HG02798 (cell line): Measurements from ENCODE around the gene TADA3.

ENCODE experiments used
- ATAC-seq: cut with Tn5 transposase; IDR thresholded peaks from one replicate; pipeline ENCODE4 v1.9.1; 2021; ENCODE audit warnings: mild to moderate bottlenecking; ENCODE audit not compliant: unreplicated experiment, poor library complexity

The TADA3 gene

GRCh38 chr3:9810433-9810770 lies 18.1 kb upstream of the TADA3 start:
- no peak for ATAC-seq

- peak; percentile 59 for ATAC-seq
Observed at GRCh38 chr3:9809615-9810432, 17.6 kb upstream of the TADA3 start, which contains the start of gene TTLL3. Gene TTLL3, plus strand, starts transcription at chr3:9810262. Its CDS starts 400 bp downstream, at chr3:9810662.

- no peak for ATAC-seq
Observed at GRCh38 chr3:9809239-9809614, 17.0 kb upstream of the TADA3 start.

DNA sequence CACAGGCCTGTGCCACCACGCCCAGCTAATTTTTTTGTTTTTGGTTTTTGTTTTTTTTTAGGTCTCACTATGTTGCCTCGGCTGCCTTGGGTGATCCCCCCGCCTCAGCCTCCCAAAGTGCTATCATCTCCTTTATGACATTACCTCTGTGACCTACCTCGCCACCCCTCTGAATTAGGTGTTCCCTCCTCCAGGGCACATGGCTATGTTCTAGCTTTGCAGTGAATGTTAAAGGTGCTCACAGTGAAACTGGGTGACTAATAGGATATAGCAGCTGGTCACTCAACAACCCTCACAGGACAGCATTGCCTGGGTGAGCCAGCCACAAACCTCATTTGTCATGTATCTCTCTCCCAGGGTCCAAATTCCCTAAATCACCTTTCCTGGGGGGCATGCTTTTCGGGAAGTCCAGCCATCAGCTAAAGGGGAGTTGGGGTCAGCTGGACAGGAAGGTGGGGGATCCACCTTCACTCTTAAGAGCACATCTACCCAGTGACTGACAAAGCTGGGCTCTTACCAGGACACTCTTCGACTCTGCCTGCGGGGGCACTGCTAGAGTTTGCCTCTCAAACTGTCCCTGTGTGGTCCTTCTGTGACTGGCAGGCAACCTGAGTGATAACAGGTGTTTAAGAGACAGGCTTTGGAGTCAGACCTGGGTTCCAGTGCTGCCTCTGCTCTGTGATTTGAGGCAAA lies 16.2 kb upstream of the TADA3 start:
- peak; percentile 34 for ATAC-seq

DNA sequence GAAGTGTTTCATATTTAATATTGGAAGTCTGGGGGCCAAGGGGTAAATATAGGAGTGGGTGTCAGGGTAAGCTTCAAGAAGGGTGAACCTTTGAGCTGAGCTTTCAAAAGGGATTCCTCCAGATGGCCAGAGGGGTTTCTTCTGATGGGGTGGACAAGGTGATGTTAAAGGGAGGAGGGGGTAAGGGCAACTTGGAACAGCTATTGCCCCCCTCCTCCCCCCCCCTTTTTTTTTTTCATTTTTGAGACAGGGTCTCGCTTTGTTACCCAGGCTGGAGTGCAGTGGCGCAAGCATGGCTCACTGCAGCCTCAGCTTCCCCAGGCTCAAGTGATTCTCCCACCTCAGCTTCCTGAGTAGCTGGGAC lies 15.7 kb upstream of the TADA3 start:
- ATAC-seq: no peak

- ATAC-seq: no peak
Observed at GRCh38 chr3:9806688-9807589, 14.7 kb upstream of the TADA3 start.

- ATAC-seq: no peak
Observed at GRCh38 chr3:9806137-9806536, 13.9 kb upstream of the TADA3 start.

GRCh38 chr3:9804996-9805395 lies 12.7 kb upstream of the TADA3 start:
- no peak for ATAC-seq

- ATAC-seq: no peak
Observed at GRCh38 chr3:9803494-9803893, 11.2 kb upstream of the TADA3 start.

DNA sequence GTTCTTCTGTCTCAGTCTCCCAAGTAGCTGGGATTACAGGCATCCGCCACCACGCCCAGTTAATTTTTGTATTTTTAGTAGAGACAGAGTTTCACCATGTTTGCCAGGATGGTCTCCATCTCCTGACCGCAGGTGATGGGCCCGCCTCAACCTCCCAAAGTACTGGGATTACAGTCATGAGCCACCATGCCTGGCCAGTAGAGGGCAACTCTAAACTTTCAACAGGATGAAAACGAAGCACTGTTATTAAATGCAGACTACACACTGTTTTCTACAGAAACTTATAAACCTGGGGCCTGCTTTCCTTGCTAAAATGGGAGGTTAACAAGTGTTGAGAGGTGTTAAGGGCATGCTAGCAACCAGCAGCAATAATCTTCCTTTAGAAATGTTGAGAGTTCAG lies 8.3 kb upstream of the TADA3 start:
- no peak for ATAC-seq

- no peak for ATAC-seq
Observed at GRCh38 chr3:9797196-9797945, 5.1 kb upstream of the TADA3 start.

- no peak for ATAC-seq
Observed at GRCh38 chr3:9795207-9795606, 2.9 kb upstream of the TADA3 start.

DNA sequence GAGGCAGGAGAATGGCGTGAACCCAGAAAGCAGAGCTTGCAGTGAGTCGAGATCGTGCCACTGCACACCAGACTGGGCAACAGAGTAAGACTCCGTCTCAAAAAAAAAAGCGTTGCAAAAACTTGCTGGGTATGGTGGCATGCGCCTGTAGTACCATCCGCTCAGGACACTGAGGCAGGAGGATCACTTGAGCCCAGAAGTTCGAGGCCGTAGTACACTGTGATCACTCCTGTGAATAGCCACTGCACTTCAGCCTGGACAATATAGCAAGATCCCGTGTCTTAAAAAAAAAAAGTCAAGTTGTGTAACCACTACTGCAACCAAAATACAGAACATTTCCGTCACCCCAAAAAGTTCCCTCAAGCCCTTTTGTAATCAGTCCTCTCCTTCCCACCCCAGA lies 2.1 kb upstream of the TADA3 start:
- ATAC-seq: no peak

GRCh38 chr3:9793161-9793781 lies 998 bp upstream of the TADA3 start:
- ATAC-seq: no peak

DNA sequence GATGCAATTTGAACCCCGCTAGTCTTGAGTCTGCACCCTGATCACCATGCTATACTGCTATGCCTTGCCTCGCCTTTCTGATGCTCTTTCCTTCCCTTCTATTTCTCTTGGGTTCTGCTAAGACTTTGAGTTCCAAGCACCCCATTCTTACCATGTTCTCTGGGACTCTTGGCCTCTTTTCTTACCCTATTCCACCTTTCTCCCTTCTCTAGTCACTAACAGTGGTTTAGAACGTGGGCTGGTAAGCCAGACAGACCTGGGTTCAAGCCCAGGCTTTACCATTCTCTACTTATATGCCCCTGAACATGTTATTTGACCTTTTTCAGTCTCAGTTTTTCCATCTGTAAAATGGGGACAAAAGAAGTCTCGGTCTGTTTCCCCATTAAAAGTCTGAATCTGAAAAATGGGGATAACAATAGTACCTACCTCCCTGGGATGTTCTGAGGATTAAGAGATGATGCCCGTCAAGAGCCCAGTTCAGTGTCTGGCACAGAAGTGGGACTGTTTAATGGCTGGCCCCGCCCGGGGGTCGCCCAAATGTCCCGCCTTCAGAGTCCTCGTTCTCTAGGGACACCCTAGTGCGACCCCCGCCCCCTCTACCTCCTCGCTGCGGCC lies 376 bp downstream of the TADA3 start:
- ATAC-seq: no peak

- ATAC-seq: no peak
Observed at GRCh38 chr3:9791127-9791526, 1.1 kb downstream of the TADA3 start.

GRCh38 chr3:9787714-9788113 lies 4.6 kb downstream of the TADA3 start:
- ATAC-seq: no peak

- no peak for ATAC-seq
Observed at GRCh38 chr3:9786825-9787669, 5.2 kb downstream of the TADA3 start.
